HG02938 (cell line): ENCODE measurements around the gene AGO3.
"Not testable (repeated sequence)": the region's sequence is repeated elsewhere in the genome, so short reads cannot be mapped to it uniquely, and the experiment has no call there.

Experiments used
- ATAC-seq: cut with Tn5 transposase; IDR thresholded peaks from one replicate; pipeline ENCODE4 v1.9.1; 2021; ENCODE audit warnings: mild to moderate bottlenecking, moderate library complexity; ENCODE audit not compliant: unreplicated experiment

AGO3 gene

DNA sequence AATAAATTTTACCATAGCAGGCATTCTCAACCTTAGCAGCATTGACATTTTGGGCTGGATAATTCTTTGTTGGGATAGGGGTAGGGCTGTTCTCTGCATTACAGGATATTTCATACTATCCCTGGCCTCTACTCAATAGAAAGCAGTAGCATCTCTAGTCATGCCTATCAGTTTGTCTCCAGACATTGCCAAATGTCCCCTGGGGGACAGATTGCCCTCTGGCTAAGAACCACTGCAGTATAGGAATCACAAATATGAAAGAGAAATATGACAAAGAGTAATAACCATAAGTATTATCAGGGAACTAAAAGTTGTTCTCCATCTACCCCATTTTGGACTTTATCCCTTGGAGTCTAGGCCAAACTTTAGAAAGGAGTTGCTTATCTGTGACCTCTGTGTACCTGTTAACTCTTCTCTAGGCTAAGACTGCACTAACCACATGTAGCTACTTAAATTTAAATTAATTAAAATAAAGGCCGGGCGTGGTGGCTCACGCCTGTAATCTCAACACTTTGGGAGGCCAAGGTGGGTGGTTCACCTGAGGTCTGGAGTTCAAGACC lies 76.1 kb downstream of the AGO3 start:
- no peak for ATAC-seq

DNA sequence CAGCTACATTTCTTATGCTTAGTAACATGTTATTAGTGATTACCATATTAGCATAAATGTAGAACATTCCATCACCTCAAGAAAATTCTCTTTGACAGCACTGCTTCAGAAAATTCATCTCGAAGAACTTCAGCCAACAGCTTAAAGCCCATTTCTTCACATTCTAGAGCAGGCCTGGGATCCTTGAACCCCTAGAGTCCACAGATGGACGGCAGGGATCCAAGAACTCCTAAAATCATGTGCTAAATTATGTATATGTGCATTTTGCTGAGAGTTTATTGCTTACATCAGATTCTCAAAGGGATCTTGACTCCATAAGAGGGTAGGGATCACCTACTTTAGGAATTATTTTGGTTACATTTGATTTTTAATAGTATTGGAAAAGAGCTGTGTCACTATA lies 76.8 kb downstream of the AGO3 start:
- ATAC-seq, result no peak

DNA sequence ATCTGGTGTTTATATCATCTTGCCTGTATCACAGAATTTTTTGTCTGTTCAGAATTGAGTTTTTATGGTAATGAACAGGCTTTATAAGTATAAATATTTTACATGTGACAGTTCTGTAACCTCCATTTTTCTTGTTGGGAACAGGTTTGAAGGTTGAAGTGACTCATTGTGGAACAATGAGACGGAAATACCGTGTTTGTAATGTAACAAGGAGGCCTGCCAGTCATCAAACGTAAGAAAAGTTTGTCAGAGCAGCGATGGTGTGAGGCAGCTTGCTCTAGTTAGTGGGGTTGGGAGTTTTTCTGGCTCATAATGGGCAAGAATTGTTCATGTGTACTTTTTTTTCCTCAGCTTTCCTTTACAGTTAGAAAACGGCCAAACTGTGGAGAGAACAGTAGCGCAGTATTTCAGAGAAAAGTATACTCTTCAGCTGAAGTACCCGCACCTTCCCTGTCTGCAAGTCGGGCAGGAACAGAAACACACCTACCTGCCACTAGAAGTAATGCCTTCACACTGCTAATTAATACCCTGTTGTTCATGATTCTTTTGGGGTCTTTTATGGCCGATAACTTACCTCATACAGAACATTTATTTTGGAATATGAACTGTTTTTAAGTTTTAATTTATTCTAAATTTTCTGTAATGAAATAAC lies 77.8 kb downstream of the AGO3 start:
- ATAC-seq, result no peak

DNA sequence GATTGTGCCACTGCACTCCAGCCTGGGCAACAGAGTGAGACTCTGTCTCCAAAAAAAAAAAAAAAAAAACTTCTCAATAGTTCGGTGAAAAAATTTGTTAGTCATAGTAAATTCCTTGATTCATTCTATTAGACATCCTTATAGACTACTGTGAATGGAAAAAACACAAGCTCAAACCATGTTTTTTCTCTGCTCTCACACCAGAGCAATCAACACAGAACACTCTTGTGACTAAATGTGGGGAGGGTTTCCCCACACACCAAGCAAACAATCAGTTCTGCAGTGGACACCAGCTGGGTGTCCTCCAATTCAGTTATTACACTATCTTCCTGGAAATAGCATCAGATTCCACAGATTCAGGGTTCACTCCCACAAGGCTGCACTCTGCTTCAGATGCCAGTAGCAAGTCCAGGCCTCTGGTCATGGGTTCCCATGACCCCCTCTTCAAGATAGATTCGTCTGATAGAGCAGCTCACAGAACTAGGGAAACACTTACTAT lies 83.9 kb downstream of the AGO3 start:
- no peak for ATAC-seq

DNA sequence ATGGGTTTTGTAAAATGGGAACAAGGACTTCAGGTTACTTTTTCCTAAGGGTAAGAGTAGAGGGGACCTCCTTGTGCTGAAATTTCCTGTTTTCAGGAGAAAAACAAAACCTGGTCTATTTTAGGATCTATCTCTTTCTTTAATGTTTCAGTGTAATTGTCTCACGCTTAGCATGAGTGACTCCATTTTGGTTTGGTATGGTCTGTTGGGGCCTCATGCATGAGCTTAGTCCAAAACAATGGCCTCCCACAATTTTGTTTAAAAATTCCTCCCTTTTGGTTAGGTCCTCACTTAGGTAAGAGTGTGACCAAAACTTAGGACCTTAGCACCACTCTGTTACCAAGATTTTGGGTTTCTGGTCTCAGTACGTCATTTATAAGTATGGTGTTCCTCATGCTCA lies 85.8 kb downstream of the AGO3 start:
- no peak for ATAC-seq

DNA sequence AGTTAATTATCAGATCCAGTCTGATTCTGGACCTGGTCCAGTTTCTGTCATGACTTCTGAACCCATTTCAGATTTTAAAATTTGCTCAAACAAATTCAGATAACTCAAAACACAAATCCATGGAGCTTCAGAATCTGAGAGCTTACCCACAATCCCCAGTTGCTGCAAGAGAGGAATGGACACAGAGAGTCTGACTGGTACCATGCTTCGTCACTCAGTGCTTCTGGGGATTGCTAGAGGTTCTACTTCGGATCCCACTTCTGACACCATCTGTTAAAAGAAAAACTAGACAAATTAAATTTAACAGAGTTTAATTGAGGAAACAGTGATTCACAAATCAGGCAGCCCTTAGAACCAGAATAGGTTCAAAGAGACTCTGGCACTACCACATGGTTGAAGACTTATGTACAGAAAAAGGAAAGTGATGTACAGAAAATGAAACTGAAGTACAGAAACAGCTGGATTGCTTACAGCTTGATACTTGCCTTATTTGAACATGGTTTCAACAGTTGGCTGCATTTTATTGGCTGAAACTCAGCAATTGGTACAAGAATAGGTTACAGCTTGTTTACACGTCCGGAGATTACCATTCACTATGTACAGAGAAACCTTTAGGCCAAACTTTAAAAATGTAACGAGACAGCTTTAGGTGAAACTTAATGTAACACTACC lies 92.3 kb downstream of the AGO3 start:
- no peak for ATAC-seq

DNA sequence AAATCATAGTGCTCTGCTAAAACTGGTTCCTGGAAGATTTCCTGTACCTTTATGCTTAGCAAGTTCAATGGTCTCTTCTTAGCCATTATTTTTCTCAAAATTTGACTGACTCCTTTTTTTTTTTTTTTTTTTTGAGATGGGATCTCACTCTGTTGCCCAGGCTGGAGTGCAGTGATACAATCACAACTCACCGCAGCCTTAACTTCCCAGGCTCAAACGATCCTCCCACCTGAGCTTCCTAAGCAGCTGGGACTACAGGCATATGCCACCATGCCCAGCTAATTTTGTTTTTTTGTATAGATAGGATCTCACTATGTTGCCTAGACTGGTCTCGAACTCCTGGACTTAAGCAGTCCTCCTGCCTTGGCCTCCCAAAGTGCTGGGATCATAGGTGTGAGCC lies 93.1 kb downstream of the AGO3 start:
- not testable (repeated sequence) for ATAC-seq

DNA sequence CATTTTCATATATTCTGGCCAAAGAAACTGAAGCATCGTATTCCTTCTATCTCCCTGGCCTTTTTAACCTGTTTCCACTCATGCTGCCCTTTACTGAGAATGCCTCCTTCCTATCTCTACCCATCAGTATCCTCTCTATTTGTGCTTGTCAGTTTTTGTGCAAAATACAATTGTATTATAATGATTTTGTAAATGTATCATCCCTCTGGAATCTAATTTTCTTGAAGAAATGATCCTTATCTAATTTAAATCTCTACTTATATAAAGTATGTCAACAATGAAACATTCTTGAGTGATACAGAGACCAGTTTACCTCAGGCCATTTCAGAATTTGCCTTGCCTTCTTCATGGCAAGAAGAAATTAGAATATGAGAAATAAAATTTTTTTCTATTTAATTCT lies 93.9 kb downstream of the AGO3 start:
- no peak for ATAC-seq

DNA sequence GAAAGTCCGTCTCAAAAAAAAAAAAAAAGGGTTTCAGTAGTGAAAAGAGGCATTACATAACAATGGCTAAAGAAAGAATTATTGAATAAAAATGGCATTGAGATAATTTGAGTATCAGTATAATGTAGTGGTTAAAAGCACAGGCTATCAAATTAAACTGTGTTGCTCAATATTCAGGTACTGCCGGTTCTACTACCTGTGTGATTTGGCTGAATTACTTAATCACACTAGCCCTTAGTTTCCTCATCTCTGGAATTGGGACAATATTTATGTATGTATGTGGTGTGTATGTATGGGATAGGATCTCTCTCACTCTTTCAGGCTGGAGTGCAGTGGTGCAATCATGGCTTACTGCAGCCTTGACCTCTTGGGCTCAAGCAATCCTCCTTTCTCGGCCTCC lies 96.9 kb downstream of the AGO3 start:
- no peak for ATAC-seq

DNA sequence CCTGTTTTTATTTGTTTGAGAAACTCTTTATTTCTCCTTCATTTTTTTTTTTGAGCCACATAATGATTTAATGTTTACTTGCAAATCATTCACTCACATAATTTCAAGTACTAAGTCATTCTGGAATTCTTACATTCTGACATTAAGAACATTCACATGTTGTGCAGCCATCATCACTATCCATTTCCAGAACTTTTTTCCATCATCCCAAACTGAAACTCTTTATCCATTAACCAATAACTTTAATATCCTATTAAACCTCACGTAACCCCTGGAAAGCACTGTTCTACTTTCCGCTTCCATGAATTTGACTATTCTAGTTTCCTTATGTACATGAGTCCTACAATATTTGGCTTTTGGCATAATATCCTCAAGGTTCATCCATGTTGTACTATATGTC lies 100.5 kb downstream of the AGO3 start:
- ATAC-seq, result no peak

DNA sequence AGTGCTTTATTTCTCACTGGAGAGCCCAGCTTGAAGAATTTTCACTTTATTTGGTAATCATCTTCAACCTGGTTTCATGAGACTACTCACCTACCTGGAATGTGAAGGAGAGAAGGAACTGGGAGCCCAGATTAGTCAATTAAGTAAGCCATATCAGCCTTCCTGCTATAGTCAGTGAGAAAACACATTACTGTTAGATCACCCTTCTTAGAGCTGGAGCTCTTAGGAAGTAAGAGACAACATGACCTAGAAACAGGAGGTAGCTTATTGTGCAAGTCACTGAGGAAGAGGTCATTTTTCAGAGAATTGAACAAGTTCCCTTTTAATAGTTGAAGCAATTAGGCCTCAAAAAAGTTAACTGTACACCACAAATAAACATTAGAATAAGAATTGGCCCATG lies 103.8 kb downstream of the AGO3 start:
- ATAC-seq, result no peak

DNA sequence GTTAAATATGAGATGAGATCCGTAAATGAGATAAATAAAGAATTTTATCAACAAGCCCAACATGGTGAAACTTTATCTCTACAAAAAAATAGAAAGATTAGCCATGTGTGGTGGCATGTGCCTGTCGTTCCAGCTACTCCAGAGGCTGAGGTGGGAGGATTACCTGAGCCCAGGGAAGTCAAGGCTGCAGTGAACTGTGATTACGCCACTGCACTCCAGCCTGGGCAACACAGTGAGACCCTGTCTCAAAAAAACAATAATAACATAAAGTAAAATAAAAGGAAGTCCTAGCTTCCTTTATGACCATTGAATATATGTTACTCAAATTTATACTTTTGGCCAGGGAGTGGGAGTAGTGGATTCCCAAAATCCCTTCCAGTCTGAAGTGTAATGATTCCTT lies 104.2 kb downstream of the AGO3 start:
- no peak for ATAC-seq

DNA sequence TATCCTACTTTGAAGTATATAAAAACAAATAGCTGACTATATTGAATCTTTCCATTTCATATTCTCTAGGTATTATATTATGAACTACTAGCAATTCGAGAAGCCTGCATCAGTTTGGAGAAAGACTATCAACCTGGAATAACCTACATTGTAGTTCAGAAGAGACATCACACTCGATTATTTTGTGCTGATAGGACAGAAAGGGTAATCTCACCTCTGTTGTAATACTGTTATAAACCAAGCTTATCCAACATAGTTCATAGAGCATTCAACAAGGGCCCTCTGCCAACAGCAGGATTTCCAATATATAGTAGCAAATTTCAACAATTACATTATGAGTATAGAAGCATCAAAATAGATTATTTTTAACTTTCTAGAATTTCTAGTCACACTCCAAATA lies 109.3 kb downstream of the AGO3 start:
- ATAC-seq, result no peak

DNA sequence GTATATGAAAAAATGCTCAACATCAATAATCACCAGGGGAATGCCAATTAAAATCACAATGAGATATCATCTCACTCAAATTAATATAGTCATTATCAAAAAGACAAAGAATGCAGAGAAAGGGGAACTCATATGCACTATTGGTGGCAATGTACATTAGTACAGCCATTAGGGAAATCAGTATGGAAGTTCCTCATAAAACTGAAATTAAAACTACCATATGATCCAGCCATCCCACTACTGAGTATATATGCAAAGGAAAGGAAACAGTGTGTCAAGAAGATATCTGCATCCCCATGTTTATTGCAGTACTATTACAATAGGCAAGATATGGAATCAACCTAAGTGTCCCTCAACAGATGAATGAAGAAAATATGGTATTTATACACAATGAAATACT lies 120.9 kb downstream of the AGO3 start:
- no peak for ATAC-seq

DNA sequence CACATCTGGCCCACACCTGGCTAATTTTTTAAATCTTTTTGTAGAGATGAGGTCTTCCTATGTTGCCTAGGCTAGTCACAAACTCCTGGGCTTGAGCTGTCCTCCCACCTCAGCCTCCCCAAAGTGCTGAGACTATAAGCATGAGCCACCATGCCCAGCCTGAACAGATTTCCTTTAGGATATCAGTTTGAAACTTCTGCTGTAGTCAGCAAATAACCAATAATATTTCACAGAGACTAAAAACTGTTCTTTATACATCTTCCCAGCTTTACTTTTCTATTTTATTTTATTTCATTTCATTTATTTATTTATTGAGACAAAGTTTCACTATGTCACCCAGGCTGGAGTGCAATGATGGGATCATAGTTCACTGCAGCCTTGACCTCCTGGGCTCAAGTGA lies 123.1 kb downstream of the AGO3 start:
- no peak for ATAC-seq

DNA sequence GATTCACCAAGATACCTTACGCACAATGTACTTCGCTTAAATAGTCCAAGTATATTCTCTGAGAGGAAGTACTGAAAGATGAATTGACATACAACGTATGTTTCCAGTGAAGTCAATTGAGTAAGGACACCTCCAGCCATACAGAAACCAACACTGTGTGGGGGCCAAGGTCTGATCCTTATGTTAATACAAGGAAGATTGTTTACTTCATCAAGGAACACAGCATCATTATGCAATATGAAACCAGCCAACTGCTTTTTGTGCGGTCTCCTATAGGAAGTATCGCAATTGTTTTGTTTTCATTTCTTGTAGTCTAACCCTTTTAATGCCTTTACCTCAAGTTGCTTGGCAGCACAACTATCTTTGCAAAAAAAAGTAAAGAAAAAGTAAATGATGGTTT lies 124.8 kb downstream of the AGO3 start:
- no peak for ATAC-seq

DNA sequence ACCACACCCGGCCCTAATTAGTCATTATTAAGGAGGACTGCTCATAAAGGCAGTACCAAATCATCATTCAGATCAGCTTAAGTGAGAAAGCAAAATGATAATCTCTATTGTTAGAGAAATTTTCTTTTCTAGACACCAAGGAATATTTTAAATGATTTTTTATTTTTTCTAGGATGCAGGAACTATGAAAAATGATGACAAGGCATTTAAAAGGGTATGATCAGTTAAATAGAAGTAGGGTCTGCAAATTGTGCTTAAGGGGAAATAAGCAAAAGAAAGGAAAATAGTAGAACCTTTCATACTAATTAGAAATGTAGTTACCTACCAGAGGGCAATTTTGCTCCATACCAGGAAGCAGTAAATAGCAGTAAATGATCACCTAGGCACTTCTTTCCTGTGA lies 131.4 kb downstream of the AGO3 start:
- no peak for ATAC-seq

DNA sequence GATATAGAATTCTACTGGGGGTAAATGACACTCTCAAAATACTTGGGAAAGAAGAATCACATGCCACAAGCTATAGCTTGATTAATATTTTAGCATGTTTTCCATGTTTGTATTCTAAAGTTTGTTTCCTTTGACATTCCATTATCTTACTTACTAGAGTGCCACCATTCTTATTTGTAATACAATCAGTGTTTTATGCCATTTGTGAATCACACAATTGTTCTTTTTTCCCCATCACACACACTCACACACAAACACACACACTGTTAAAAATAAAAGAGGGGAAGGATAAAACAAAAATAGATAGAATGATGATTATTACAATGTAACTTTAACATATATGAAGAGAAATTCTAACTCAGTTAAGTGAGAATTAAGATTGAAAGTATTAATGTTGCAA lies 137.0 kb downstream of the AGO3 start:
- ATAC-seq, result no peak

DNA sequence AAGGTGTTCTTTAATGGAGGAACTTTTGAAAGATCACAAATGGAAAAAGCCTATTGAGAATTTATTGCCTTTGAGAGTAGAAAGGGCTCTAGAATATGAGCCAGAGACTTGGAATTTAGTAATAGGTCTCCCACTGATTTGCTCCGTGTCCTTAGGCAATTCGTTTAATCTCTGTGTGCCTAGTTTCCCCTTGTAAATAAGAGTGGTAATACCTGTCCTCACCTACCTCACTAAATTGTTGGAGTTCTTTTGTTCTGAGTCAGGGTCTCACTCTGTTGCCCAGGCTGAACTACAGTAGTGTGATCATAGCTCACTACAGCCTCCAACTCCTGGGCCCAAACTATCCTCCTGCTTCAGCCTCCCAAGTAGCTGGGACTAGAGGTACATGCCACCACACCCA lies 138.0 kb downstream of the AGO3 start:
- ATAC-seq, result no peak

DNA sequence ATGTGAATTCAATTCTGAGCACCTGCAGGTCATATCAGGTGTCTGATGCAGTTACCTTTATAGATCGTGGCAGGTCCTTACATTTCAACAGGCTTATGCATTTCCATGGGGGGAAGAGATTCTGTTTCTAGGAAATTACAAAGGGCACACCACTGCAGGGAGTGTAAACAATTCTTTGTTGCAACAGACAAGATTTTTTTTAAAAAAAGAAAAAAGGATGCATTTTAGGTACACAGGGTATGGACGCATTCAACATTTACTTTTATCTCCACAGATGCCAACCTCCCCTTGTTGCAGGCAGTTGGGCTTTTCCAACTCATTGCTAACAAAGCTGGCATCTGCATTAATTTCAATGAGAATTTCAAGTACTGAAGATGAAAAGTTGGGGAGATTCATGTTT lies 139.4 kb downstream of the AGO3 start:
- ATAC-seq, result no peak

DNA sequence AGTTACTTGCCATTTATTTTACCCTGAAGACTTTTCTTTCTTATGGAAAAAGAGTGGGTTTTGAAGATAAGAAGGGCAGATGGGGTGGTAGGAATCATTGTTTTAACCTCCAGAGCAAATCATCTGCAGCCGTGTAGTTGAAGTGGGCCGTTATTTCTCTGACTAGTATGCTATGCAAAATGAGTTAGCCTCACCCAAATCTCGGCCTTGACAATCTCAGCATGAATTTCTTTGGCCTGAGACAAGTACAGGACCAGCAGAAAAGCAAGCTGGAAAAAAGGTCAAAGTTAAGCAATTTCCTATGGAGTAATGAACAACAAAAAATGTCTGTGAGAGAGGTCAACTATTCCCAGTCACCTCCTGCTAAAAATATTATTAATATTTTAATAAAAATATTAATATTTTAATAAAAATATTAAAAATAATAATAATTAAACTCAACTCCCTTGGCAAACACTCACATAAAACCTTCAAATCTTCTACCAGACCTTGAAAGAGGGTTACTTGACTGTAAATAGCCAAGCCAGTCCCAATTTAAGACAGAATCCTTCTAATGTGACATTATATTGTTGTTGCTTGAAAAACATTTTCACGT lies 146.2 kb downstream of the AGO3 start:
- ATAC-seq, result no peak

DNA sequence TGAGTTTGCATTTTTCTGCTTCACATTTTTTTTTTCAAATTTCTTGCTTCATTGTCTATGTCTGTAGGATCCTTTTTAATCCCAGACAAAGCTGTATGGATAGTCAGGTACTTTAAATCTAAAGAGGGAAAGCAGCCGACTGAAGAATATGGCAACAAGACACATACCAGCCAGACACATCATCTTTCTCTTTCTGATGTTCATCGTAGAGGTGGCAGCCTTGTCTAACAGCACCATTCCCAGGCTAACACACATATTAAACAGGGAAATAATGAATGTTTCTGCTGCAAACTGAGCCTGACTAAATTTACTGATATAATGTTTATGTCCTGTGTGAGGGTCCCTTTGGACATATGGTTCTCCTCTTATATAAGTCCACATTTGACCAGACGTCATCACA lies 149.3 kb downstream of the AGO3 start:
- no peak for ATAC-seq
